Measurements from ENCODE around the gene C1QTNF12. TPM values are rescaled to one million over a fixed set of nuclear protein-coding genes. Genes with fewer than 3 reads are reported as not detected.
"Not testable (repeated sequence)": the region's sequence is repeated elsewhere in the genome, so short reads cannot be mapped to it uniquely, and the experiment has no call there.

C1QTNF12 gene
- total RNA-seq, 4 donors from 2014 or later: 0.79 to 3.0 (median 1.7) TPM; not detected in 1

DNA sequence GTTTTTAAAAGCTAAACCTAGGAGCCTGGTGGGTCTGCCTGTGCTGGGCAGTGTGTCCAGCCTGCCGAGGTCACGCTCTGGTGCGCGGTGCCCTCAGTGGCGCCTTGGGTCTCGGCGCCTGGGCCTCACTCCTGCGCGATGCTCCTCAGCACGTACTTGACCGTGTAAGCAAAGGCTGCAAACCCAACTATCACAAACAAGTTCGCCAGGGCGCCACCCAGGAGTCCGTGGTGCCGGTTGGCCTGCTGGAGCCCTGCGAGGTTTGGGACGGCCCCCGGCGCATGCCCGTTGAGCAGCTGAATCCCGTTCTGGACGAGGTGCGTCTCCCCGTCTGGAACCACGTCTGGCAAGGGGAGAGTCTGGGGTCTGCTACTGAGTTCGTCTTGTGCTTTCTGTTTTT, 8.6 kb upstream of the C1QTNF12 start:
- Histone ChIP-seq H3K27me3 (no peaks in the 10 kb centered on the region), H3K4me1 (peaks cover 13 to 36% (median 15%) of the 10 kb centered on the region in 3 donors), H3K36me3 (peaks cover 6 to 90% (median 19%) of the 10 kb centered on the region in 3 donors), H3K4me3 (no peak overlapping the region), H3K9me3 (no peaks in the 10 kb centered on the region), H3K27ac (no peak overlapping the region)
- no peak for TF ChIP-seq POLR2A (IDR thresholded peaks at IDR 0.05)
- TF ChIP-seq, protein P1, sequence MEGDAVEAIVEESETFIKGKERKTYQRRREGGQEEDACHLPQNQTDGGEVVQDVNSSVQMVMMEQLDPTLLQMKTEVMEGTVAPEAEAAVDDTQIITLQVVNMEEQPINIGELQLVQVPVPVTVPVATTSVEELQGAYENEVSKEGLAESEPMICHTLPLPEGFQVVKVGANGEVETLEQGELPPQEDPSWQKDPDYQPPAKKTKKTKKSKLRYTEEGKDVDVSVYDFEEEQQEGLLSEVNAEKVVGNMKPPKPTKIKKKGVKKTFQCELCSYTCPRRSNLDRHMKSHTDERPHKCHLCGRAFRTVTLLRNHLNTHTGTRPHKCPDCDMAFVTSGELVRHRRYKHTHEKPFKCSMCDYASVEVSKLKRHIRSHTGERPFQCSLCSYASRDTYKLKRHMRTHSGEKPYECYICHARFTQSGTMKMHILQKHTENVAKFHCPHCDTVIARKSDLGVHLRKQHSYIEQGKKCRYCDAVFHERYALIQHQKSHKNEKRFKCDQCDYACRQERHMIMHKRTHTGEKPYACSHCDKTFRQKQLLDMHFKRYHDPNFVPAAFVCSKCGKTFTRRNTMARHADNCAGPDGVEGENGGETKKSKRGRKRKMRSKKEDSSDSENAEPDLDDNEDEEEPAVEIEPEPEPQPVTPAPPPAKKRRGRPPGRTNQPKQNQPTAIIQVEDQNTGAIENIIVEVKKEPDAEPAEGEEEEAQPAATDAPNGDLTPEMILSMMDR (IDR thresholded peaks at IDR 0.05): no peak
- intact Hi-C loops (cut with DNase I): no loop called here
- no peak for DNase-seq
- 90 to 92% methylated on average over 5 to 9 of the region's 26 CpGs for WGBS, 2 donors

GRCh38 chr1:1254667-1254998, 8.1 kb upstream of the C1QTNF12 start:
- H3K4me1 ChIP-seq: peaks cover 13 to 32% (median 15%) of the 10 kb centered on the region in 3 donors
- H3K27me3 ChIP-seq: no peaks in the 10 kb centered on the region
- no peaks in the 10 kb centered on the region for H3K9me3 ChIP-seq
- no peak overlapping the region for H3K27ac ChIP-seq
- intact Hi-C loops (cut with DNase I): no loop called here
- H3K4me3 ChIP-seq: no peak overlapping the region
- WGBS, 2 donors: 81 to 82% methylated on average over 4 to 6 of the region's 21 CpGs
- H3K36me3 ChIP-seq: peaks cover 6 to 85% (median 19%) of the 10 kb centered on the region in 3 donors
- no peak for DNase-seq
- TF ChIP-seq, protein P1 (IDR thresholded peaks at IDR 0.05): no peak
- no peak for TF ChIP-seq POLR2A (IDR thresholded peaks at IDR 0.05)

DNA sequence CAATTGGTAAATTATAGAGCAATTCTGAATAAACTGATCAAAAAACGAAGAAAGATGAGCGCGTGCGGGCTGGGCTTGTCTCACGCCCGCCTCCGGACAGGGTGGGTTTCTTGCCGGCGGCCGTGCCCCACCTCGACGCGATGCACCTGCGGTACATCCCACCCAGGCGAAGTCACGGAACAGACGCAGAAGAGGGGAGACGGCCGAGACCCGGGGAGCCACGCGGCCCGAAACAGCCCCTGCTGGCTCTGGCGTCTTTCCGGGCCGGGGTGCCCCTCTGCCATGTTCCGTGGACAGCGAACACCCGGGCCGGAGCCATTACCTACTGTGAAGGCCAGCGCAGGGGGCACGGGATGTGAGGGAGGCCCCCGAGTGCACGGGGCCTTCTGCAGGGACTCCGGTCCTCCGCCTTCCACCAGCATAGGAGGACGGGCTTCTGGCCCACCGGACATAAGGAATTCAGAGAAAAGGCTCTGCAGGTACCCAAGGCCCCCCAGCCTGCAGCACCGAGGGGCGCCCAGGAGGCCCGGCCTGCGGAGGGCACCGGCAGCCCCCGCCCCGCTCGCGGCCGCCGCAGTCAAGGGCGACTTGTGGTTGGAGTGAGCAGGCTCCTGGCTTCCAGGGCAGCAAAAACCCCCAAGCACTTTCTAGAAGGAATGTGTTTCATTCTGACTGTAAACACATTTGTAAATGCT, 7.6 kb upstream of the C1QTNF12 start:
- no peak for TF ChIP-seq POLR2A (IDR thresholded peaks at IDR 0.05)
- TF ChIP-seq, protein P1 (IDR thresholded peaks at IDR 0.05): no peak
- Histone ChIP-seq H3K4me1 (peaks cover 13 to 27% (median 15%) of the 10 kb centered on the region in 3 donors), H3K4me3 (no peak overlapping the region), H3K27ac (no peak overlapping the region), H3K27me3 (no peaks in the 10 kb centered on the region), H3K36me3 (peaks cover 5 to 80% (median 19%) of the 10 kb centered on the region in 3 donors), H3K9me3 (no peaks in the 10 kb centered on the region)
- WGBS, 2 donors: 92 to 97% methylated on average over 27 to 36 of the region's 50 CpGs
- intact Hi-C loops (cut with DNase I): no loop called here
- no peak for DNase-seq

DNA sequence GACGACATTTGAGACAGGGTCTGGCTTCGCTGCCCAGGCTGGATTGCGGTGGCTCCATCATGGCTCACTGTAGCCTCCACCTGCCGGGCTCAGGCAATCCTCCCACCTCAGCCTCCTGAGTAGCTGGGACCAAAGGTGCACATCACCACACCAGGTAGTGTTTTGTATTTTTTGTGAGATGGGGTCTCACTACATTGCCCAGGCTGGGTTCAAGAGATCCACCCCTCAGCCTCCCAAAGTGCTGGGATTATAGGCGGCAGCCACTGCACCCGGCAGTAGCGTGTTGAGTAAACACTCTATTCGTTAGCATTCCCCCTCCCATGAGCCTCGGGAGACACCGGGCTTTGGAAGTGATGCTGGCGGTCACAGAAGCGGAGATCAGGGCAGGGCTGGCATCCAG, 6.8 kb upstream of the C1QTNF12 start:
- intact Hi-C loops (cut with DNase I): no loop called here
- TF ChIP-seq POLR2A (IDR thresholded peaks at IDR 0.05): no peak
- TF ChIP-seq, protein P1 (IDR thresholded peaks at IDR 0.05): no peak
- Histone ChIP-seq H3K27me3 (no peaks in the 10 kb centered on the region), H3K27ac (no peak overlapping the region), H3K4me3 (no peak overlapping the region), H3K36me3 (peaks cover 0 to 72% (median 19%) of the 10 kb centered on the region in 3 donors), H3K4me1 (peaks cover 6 to 19% (median 8%) of the 10 kb centered on the region in 3 donors), H3K9me3 (no peaks in the 10 kb centered on the region)
- 84 to 87% methylated on average over 6 to 11 of the region's 12 CpGs for WGBS, 2 donors
- no peak for DNase-seq

DNA sequence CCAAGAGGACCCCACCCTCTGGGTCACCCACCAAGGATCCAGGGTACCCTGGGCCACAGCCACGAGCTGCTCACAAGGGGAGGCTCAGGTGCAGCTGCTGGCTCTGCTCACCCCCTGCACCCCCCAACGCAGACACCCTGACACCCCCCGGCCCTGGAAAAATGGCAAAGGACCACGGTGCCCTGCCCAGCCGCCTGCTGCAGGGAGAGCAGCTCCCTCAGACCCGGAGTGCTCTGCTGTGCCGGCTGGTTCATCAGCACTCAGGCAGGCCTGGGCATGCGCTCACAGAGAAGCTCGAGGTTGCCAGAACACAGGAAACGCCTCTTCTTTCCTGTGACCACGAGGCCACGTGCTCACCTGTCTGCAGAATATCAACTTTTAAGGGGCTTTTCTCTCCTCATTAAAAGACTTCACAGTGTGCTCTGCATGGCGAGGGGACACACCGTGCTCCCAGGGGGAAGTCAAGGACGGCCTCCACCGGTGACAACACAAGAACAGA, 4.3 kb upstream of the C1QTNF12 start:
- Histone ChIP-seq H3K27me3 (peaks cover 0 to 25% (median 7%) of the 10 kb centered on the region in 4 donors), H3K4me3 (no peak overlapping the region), H3K36me3 (peaks cover 0 to 47% (median 16%) of the 10 kb centered on the region in 3 donors), H3K4me1 (peaks cover 8 to 29% (median 12%) of the 10 kb centered on the region in 3 donors), H3K27ac (peak overlapping the region in 2 of 4 donors; percentile 27 to 34), H3K9me3 (no peaks in the 10 kb centered on the region)
- DNase-seq: no peak
- 25 to 60% methylated on average over 4 to 12 of the region's 16 CpGs for WGBS, 2 donors
- intact Hi-C loops (cut with DNase I): no loop called here
- TF ChIP-seq, protein P1 (IDR thresholded peaks at IDR 0.05): no peak
- no peak for TF ChIP-seq POLR2A (IDR thresholded peaks at IDR 0.05)

- 85% methylated on average over 4 of the region's 21 CpGs; no CpG with 5 or more reads in 1 of the 2 donors for WGBS, 2 donors
- H3K27ac ChIP-seq, H3K4me3 ChIP-seq, H3K9me3 ChIP-seq, DNase-seq: not testable (repeated sequence)
- intact Hi-C loops (cut with DNase I): loop anchor here (10.0 kb wide), 1 partner anchor 123 kb away; no protein-coding TSS in a partner anchor
- H3K4me1 ChIP-seq: peaks cover 8 to 31% (median 12%) of the 10 kb centered on the region in 3 donors
- H3K36me3 ChIP-seq: peaks cover 0 to 21% (median 0%) of the 10 kb centered on the region in 3 donors
- peaks cover 0 to 41% (median 11%) of the 10 kb centered on the region in 4 donors for H3K27me3 ChIP-seq
Measured at GRCh38 chr1:1248009-1248913, 1.7 kb upstream of the C1QTNF12 start.

Measured in esophagus squamous epithelium (tissue), 5 donors.